ENCODE data around the gene RASSF5. TPM values are rescaled to one million over a fixed set of nuclear protein-coding genes. Genes with fewer than 3 reads are reported as not detected.
"Not testable (repeated sequence)": the region's sequence is repeated elsewhere in the genome, so short reads cannot be mapped to it uniquely, and the experiment has no call there.

The RASSF5 gene
- total RNA-seq, 2 donors from 2014 or later, result 9.9 to 17.5 TPM

GRCh38 chr1:206578068-206578977 is 71.0 kb downstream of the RASSF5 start:
- TF ChIP-seq CTCF (IDR thresholded peaks at IDR 0.05), result no peak
- Histone ChIP-seq H3K9me3 (no peaks in the 10 kb centered on the region), H3K4me3 (no peak overlapping the region), H3K27me3 (no peaks in the 10 kb centered on the region), H3K27ac (no peak overlapping the region), H3K36me3 (no peaks in the 10 kb centered on the region), H3K4me1 (peaks cover 0 to 37% of the 10 kb centered on the region in 2 donors)
- DNase-seq (ENCODE audit: low spot score), result no peak

- Histone ChIP-seq H3K27me3 (no peaks in the 10 kb centered on the region), H3K27ac (peak overlapping the region in 1 of 2 donors; percentile 70), H3K9me3 (no peaks in the 10 kb centered on the region), H3K4me1 (peaks cover 0 to 44% of the 10 kb centered on the region in 2 donors), H3K4me3 (no peak overlapping the region), H3K36me3 (no peaks in the 10 kb centered on the region)
- no peak for TF ChIP-seq CTCF (IDR thresholded peaks at IDR 0.05)
- DNase-seq (ENCODE audit: low spot score), result no peak
Measured at GRCh38 chr1:206578978-206579374, 71.6 kb downstream of the RASSF5 start.

- H3K27me3 ChIP-seq, result no peaks in the 10 kb centered on the region
- H3K4me3 ChIP-seq, result no peak overlapping the region
- peaks cover 0 to 44% of the 10 kb centered on the region in 2 donors for H3K4me1 ChIP-seq
- TF ChIP-seq CTCF (IDR thresholded peaks at IDR 0.05), result no peak
- no peaks in the 10 kb centered on the region for H3K9me3 ChIP-seq
- H3K27ac ChIP-seq, result peak overlapping the region; percentile 37 to 70
- DNase-seq (ENCODE audit: low spot score), result peak; percentile 76
- H3K36me3 ChIP-seq, result no peaks in the 10 kb centered on the region
Measured at GRCh38 chr1:206579747-206580437, 72.6 kb downstream of the RASSF5 start.

- Histone ChIP-seq H3K4me3 (no peak overlapping the region), H3K9me3 (no peaks in the 10 kb centered on the region), H3K4me1 (peaks cover 0 to 37% of the 10 kb centered on the region in 2 donors), H3K27me3 (no peaks in the 10 kb centered on the region), H3K27ac (peak overlapping the region; percentile 37 to 70), H3K36me3 (no peaks in the 10 kb centered on the region)
- DNase-seq (ENCODE audit: low spot score), result no peak
- no peak for TF ChIP-seq CTCF (IDR thresholded peaks at IDR 0.05)
Measured at GRCh38 chr1:206580438-206581113, 73.2 kb downstream of the RASSF5 start.

- peak overlapping the region in 1 of 2 donors; percentile 70 for H3K27ac ChIP-seq
- not testable (repeated sequence) for H3K36me3 ChIP-seq; H3K4me3 ChIP-seq; DNase-seq (ENCODE audit: low spot score); H3K27me3 ChIP-seq; H3K9me3 ChIP-seq
- peaks cover 0 to 32% of the 10 kb centered on the region in 2 donors for H3K4me1 ChIP-seq
Measured at GRCh38 chr1:206581114-206581497, 73.8 kb downstream of the RASSF5 start.

- H3K27me3 ChIP-seq, result no peaks in the 10 kb centered on the region
- H3K9me3 ChIP-seq, result no peaks in the 10 kb centered on the region
- peaks cover 5% of the 10 kb centered on the region for H3K36me3 ChIP-seq
- no peak overlapping the region for H3K4me3 ChIP-seq
- no peak overlapping the region for H3K27ac ChIP-seq
- no peak for DNase-seq (ENCODE audit: low spot score)
- H3K4me1 ChIP-seq, result peaks cover 0 to 27% of the 10 kb centered on the region in 2 donors
- no peak for TF ChIP-seq CTCF (IDR thresholded peaks at IDR 0.05)
Measured at GRCh38 chr1:206581571-206581981, 74.2 kb downstream of the RASSF5 start.

Measured in right atrium auricular region (tissue), 2 donors.